HepG2 (cell line): ENCODE results near the gene GCN1. TPM values are rescaled to one million over a fixed set of nuclear protein-coding genes. Genes with fewer than 3 reads are reported as not detected.

Experiments used
- ARID5B ChIP-seq: IDR thresholded peaks from 2 replicates; pipeline ENCODE4 v1.4.0; 2020; ENCODE audit warnings: mild to moderate bottlenecking, missing genetic modification reagents
- CREM ChIP-seq, 2 experiments: sonication (generic) in 1 of 2; formaldehyde crosslinking in 1 of 2; IDR thresholded peaks; 2 replicates each; pipeline versions ENCODE4 v1.4.0 to v1.6.1; 2016 to 2020; ENCODE audit warnings: antibody characterized with exemption in 1 of 2, mild to moderate bottlenecking in 1 of 2, missing genetic modification reagents in 1 of 2
- DNMT1 ChIP-seq: sonication (generic); formaldehyde crosslinking; IDR thresholded peaks from 2 replicates; pipeline ENCODE4 v1.5.1; 2020; ENCODE audit warnings: mild to moderate bottlenecking, missing genetic modification reagents
- FOXJ3 ChIP-seq: sonication (generic); formaldehyde crosslinking; IDR thresholded peaks from 2 replicates; pipeline ENCODE4 v1.4.0; 2020; ENCODE audit warnings: missing genetic modification reagents, mild to moderate bottlenecking, borderline replicate concordance
- HDAC6 ChIP-seq: fragments of 200-600 bp; sonication (generic); IDR thresholded peaks from 2 replicates; pipeline ENCODE4 v1.7.0; 2017; ENCODE audit warnings: mild to moderate bottlenecking, antibody characterized with exemption, low read length, low read depth
- KLF6 ChIP-seq: IDR thresholded peaks from 2 replicates; pipeline ENCODE4 v1.8.0; 2016; ENCODE audit warnings: missing biosample characterization, missing genetic modification reagents
- NR2F6 ChIP-seq, 2 experiments: IDR thresholded peaks; 2 replicates each; pipeline ENCODE4 v1.6.1; 2016; ENCODE audit warnings: antibody characterized with exemption in 1 of 2, mild to moderate bottlenecking in 1 of 2
- RCOR2 ChIP-seq: IDR thresholded peaks from 2 replicates; pipeline ENCODE4 v1.6.1; 2016; ENCODE audit warnings: missing biosample characterization, missing genetic modification reagents
- SAP130 ChIP-seq: IDR thresholded peaks from 2 replicates; pipeline ENCODE4 v1.6.1; 2016; ENCODE audit warnings: low read depth
- SKI ChIP-seq: fragments of 450-650 bp; IDR thresholded peaks from one replicate; pipeline ENCODE4 v1.6.1; 2018; ENCODE audit warnings: mild to moderate bottlenecking; ENCODE audit not compliant: partially characterized antibody
- SRSF9 ChIP-seq: fragments of 200-400 bp; formaldehyde crosslinking; IDR thresholded peaks from 2 replicates; pipeline ENCODE4 v1.6.1; 2018; ENCODE audit warnings: borderline replicate concordance, mild to moderate bottlenecking, low read depth, low read length; ENCODE audit not compliant: insufficient read depth, poor library complexity, severe bottlenecking
- TBX3 ChIP-seq: fragments of 450-650 bp; IDR thresholded peaks from 2 replicates; pipeline ENCODE4 v1.6.1; 2017; ENCODE audit warnings: antibody characterized with exemption, mild to moderate bottlenecking, inconsistent platforms, borderline replicate concordance
- TFDP2 ChIP-seq: sonication (generic); formaldehyde crosslinking; IDR thresholded peaks from 2 replicates; pipeline ENCODE4 v1.4.0; 2020; ENCODE audit warnings: missing genetic modification reagents
- ZNF143 ChIP-seq: sonication (generic); formaldehyde crosslinking; IDR thresholded peaks from 2 replicates; pipeline ENCODE4 v1.4.0; 2020; ENCODE audit warnings: missing genetic modification reagents
- ZNF644 ChIP-seq: IDR thresholded peaks from 2 replicates; pipeline ENCODE4 v1.6.1; 2016; ENCODE audit warnings: low read depth
- ZNF660 ChIP-seq: sonication (generic); formaldehyde crosslinking; IDR thresholded peaks from 2 replicates; pipeline ENCODE4 v1.5.1; 2020; ENCODE audit warnings: mild to moderate bottlenecking, low read depth, missing genetic modification reagents, borderline replicate concordance
- ZNF792 ChIP-seq: IDR thresholded peaks from 2 replicates; pipeline ENCODE4 v1.6.1; 2016
- polyA plus RNA-seq, 8 experiments: library from polyadenylated mRNA; depleted of rRNA in 3 of 8; stranded (reverse) in 7 of 8; unstranded in 1 of 8; fragments of >200 nt; fragmentation: Illumina TruSeq in 4 of 8; extraction: Trizol in 4 of 8; gene quantifications; 2 replicates each; pipeline versions ENCODE4 v1.2.1 to v1.2.3, GENCODE V29; 2011 to 2016; ENCODE audit warnings: low read depth in 4 of 8, missing spikeins in 1 of 8, mixed read lengths in 1 of 8; ENCODE audit not compliant: insufficient read depth in 1 of 8
- total RNA-seq, 5 experiments: library from RNA; depleted of rRNA; stranded (reverse); fragments of >200 nt; fragmentation: Illumina TruSeq; extraction: Trizol; gene quantifications; 2 replicates each; pipeline ENCODE4 v1.2.3, GENCODE V29; 2016; ENCODE audit warnings: low read depth in 1 of 5
- TF ChIP-seq, protein P1 (sequence below): sonication (generic); formaldehyde crosslinking; IDR thresholded peaks from 2 replicates; pipeline ENCODE4 v1.4.0; 2020; ENCODE audit warnings: missing genetic modification reagents, borderline replicate concordance
- TF ChIP-seq, protein P2 (sequence below): sonication (generic); formaldehyde crosslinking; IDR thresholded peaks from 2 replicates; pipeline ENCODE4 v1.8.0; 2022; ENCODE audit warnings: missing genetic modification reagents, mild to moderate bottlenecking, borderline replicate concordance
- TF ChIP-seq, protein P3 (sequence below): sonication (generic); formaldehyde crosslinking; IDR thresholded peaks from 2 replicates; pipeline ENCODE4 v1.8.1; 2023; ENCODE audit warnings: mild to moderate bottlenecking, moderate library complexity, missing genetic modification reagents

Gene GCN1
- total and polyA plus RNA-seq, 2 of the 13 experiments (the other 11 are each of a cell fraction or from before 2014, with no cell fraction given): 58.2 to 83.0 TPM

- TF ChIP-seq ARID5B: peak; percentile 84
- peak; percentile 49; the same call in 1 of the 2 replicates for TF ChIP-seq ZNF792 (CRISPR knock-in tag)
- TF ChIP-seq, protein P1, sequence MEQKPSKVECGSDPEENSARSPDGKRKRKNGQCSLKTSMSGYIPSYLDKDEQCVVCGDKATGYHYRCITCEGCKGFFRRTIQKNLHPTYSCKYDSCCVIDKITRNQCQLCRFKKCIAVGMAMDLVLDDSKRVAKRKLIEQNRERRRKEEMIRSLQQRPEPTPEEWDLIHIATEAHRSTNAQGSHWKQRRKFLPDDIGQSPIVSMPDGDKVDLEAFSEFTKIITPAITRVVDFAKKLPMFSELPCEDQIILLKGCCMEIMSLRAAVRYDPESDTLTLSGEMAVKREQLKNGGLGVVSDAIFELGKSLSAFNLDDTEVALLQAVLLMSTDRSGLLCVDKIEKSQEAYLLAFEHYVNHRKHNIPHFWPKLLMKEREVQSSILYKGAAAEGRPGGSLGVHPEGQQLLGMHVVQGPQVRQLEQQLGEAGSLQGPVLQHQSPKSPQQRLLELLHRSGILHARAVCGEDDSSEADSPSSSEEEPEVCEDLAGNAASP (CRISPR knock-in tag): peak; percentile 82; the same call in 1 of the 2 replicates
- TF ChIP-seq NR2F6 (IDR thresholded peaks at IDR 0.05): peak; percentile 81
- peak; percentile 90 for TF ChIP-seq NR2F6 (CRISPR knock-in tag; IDR thresholded peaks at IDR 0.05)
- no peak for TF ChIP-seq ZNF660
- TF ChIP-seq, protein P2, sequence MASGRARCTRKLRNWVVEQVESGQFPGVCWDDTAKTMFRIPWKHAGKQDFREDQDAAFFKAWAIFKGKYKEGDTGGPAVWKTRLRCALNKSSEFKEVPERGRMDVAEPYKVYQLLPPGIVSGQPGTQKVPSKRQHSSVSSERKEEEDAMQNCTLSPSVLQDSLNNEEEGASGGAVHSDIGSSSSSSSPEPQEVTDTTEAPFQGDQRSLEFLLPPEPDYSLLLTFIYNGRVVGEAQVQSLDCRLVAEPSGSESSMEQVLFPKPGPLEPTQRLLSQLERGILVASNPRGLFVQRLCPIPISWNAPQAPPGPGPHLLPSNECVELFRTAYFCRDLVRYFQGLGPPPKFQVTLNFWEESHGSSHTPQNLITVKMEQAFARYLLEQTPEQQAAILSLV (CRISPR knock-in tag): peak; percentile 23; the same call in 1 of the 2 replicates
- peak; percentile 53; the same call in 1 of the 2 replicates for TF ChIP-seq TBX3
- TF ChIP-seq KLF6 (CRISPR knock-in tag): 0 out of 2 replicates have a peak, but pooled peaks have one; percentile 27
- TF ChIP-seq RCOR2 (CRISPR knock-in tag): no peak; the same call in 1 of the 2 replicates
- peak; percentile 77 for TF ChIP-seq SAP130
- TF ChIP-seq, protein P3, sequence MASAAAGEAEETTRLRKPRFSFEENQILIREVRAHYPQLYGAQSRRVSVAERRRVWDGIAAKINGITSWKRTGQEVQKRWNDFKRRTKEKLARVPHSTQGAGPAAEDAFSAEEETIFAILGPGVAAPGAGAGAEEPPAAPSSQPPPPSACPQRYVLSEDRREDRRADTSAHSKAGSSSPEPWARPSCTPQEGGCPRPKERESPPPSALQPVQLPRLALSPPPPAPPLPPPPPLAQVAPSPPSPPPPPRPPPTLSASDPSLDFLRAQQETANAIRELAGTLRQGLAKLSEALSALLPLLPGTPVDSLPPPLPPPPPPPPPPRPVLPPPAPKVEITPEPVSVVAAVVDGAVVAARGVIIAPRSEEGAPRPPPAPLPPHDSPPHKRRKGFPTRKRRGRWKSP (CRISPR knock-in tag): no peak
- TF ChIP-seq DNMT1: no peak
- TF ChIP-seq FOXJ3 (CRISPR knock-in tag): peak; percentile 67; the same call in 1 of the 2 replicates
- no peak for TF ChIP-seq ZNF143 (CRISPR knock-in tag)
- peak; percentile 33; the same call in 1 of the 2 replicates for TF ChIP-seq CREM (IDR thresholded peaks at IDR 0.05)
- TF ChIP-seq CREM (CRISPR knock-in tag; IDR thresholded peaks at IDR 0.05): no peak
- TF ChIP-seq ZNF644: 0 out of 2 replicates have a peak, but pooled peaks have one; percentile 26
- no peak for TF ChIP-seq TFDP2
- TF ChIP-seq SRSF9: no peak
- peak; percentile 91 for TF ChIP-seq SKI
- TF ChIP-seq HDAC6: no peak
Observed at GRCh38 chr12:120121766-120122293, 72.7 kb downstream of the GCN1 start (continued).
